Measurements from ENCODE around the gene CPOX.
A peak's percentile ranks its signal among the peaks of the same experiment; 100 is the strongest.

DNA sequence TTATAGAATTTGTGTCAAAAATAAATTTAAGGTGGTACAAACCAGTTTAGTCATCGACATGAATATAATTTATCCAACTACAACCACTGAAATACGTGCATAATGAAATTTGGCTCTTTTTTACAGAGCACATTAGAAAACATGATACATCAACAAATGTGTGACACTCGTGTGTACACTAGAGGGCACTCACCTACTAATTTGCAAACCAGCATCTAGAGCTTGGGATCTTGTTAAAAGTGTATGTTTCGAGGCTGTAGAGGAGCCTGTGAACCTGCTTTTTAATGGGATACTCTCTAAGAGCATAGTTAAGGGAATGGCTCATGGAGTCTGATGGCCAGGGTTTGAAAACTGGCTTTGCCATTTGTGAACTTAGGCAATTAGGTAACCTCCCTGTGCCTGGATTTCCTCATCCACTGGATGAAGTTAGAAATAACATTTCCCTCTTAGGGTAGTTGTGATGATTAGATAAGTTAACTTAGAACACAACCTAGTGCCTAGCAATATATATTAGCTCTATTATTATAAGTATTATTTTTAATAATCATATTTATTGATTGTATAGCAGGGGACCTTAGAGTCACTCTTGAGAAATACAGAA, 8.8 kb upstream of the CPOX start:
- TF ChIP-seq, protein P1, sequence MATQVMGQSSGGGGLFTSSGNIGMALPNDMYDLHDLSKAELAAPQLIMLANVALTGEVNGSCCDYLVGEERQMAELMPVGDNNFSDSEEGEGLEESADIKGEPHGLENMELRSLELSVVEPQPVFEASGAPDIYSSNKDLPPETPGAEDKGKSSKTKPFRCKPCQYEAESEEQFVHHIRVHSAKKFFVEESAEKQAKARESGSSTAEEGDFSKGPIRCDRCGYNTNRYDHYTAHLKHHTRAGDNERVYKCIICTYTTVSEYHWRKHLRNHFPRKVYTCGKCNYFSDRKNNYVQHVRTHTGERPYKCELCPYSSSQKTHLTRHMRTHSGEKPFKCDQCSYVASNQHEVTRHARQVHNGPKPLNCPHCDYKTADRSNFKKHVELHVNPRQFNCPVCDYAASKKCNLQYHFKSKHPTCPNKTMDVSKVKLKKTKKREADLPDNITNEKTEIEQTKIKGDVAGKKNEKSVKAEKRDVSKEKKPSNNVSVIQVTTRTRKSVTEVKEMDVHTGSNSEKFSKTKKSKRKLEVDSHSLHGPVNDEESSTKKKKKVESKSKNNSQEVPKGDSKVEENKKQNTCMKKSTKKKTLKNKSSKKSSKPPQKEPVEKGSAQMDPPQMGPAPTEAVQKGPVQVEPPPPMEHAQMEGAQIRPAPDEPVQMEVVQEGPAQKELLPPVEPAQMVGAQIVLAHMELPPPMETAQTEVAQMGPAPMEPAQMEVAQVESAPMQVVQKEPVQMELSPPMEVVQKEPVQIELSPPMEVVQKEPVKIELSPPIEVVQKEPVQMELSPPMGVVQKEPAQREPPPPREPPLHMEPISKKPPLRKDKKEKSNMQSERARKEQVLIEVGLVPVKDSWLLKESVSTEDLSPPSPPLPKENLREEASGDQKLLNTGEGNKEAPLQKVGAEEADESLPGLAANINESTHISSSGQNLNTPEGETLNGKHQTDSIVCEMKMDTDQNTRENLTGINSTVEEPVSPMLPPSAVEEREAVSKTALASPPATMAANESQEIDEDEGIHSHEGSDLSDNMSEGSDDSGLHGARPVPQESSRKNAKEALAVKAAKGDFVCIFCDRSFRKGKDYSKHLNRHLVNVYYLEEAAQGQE (IDR thresholded peaks at IDR 0.05; ENCODE audit: low read depth, low read length) = no peak
- TF ChIP-seq CHD2 (IDR thresholded peaks at IDR 0.05; ENCODE audit: borderline replicate concordance, low read depth, low read length) (no peak), RFX5 (IDR thresholded peaks at IDR 0.05; ENCODE audit: low read depth, low read length) (no peak), TCF7 (IDR thresholded peaks at IDR 0.05; ENCODE audit: borderline replicate concordance) (no peak), CBX3 (IDR thresholded peaks at IDR 0.05; ENCODE audit: borderline replicate concordance, low read depth) (no peak), POLR2A (IDR thresholded peaks at IDR 0.05; ENCODE audit: low read depth, low read length) (no peak), ZBTB33 (IDR thresholded peaks at IDR 0.05) (no peak), MXI1 (IDR thresholded peaks at IDR 0.05; ENCODE audit: low read depth, low read length) (no peak), HDAC2 (IDR thresholded peaks at IDR 0.05) (no peak), ESRRA (IDR thresholded peaks at IDR 0.05; ENCODE audit: low read length) (no peak), POU2F2 (IDR thresholded peaks at IDR 0.05; ENCODE audit: borderline replicate concordance, low read depth, low read length) (no peak), TAF1 (IDR thresholded peaks at IDR 0.05; ENCODE audit: borderline replicate concordance, low read depth, low read length) (no peak)
- TF ChIP-seq, protein P2, sequence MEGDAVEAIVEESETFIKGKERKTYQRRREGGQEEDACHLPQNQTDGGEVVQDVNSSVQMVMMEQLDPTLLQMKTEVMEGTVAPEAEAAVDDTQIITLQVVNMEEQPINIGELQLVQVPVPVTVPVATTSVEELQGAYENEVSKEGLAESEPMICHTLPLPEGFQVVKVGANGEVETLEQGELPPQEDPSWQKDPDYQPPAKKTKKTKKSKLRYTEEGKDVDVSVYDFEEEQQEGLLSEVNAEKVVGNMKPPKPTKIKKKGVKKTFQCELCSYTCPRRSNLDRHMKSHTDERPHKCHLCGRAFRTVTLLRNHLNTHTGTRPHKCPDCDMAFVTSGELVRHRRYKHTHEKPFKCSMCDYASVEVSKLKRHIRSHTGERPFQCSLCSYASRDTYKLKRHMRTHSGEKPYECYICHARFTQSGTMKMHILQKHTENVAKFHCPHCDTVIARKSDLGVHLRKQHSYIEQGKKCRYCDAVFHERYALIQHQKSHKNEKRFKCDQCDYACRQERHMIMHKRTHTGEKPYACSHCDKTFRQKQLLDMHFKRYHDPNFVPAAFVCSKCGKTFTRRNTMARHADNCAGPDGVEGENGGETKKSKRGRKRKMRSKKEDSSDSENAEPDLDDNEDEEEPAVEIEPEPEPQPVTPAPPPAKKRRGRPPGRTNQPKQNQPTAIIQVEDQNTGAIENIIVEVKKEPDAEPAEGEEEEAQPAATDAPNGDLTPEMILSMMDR (IDR thresholded peaks at IDR 0.05 in 2 of 3, conservative IDR thresholded peaks at IDR 0.05 in 1 of 3; ENCODE audit: control insufficient read depth in 2 of 3, extremely low read depth in 1 of 3, insufficient read depth in 1 of 3, low read depth in 3 of 3, low read length in 3 of 3) = peak; percentile 73 to 83 (median 81); a peak in 5 of 6 replicates

Data from GM12878 (cell line).